ENCODE measurements around the gene ERG28.

DNA sequence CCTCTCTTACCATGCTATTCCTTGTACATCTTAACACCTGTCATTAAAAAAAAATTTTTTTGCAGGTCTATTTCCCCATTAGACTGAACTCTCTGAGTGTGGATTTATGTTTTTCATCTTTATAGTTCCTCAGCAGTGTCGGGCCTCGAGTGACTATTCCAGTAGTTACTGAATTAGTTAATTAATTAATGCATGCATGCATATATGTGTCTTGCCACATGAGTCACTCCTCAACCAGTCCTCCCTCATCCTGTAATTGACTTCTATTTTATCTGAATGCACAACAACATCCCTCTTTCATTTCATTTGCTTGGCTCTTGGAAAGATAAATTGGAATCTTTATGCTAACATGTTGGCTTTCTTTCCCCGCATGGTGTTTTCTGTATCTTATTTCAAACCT lies 35.6 kb downstream of the ERG28 start:
- TF ChIP-seq TAF1 (conservative IDR thresholded peaks at IDR 0.05) = no peak
- no peak for TF ChIP-seq CTCF (IDR thresholded peaks at IDR 0.05; ENCODE audit: low read depth, low read length, missing input control)
- TF ChIP-seq EGR1 (IDR thresholded peaks at IDR 0.05; ENCODE audit: low read depth in 2 of 2) = no peak
- no peak for TF ChIP-seq ATF3 (IDR thresholded peaks at IDR 0.05)
- TF ChIP-seq JUND (IDR thresholded peaks at IDR 0.05) = no peak
- TF ChIP-seq RAD21 (IDR thresholded peaks at IDR 0.05) = no peak
- TF ChIP-seq, protein P1, sequence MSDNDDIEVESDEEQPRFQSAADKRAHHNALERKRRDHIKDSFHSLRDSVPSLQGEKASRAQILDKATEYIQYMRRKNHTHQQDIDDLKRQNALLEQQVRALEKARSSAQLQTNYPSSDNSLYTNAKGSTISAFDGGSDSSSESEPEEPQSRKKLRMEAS (IDR thresholded peaks at IDR 0.05) = no peak
- no peak for TF ChIP-seq YY1 (IDR thresholded peaks at IDR 0.05)
- TF ChIP-seq, protein P2, sequence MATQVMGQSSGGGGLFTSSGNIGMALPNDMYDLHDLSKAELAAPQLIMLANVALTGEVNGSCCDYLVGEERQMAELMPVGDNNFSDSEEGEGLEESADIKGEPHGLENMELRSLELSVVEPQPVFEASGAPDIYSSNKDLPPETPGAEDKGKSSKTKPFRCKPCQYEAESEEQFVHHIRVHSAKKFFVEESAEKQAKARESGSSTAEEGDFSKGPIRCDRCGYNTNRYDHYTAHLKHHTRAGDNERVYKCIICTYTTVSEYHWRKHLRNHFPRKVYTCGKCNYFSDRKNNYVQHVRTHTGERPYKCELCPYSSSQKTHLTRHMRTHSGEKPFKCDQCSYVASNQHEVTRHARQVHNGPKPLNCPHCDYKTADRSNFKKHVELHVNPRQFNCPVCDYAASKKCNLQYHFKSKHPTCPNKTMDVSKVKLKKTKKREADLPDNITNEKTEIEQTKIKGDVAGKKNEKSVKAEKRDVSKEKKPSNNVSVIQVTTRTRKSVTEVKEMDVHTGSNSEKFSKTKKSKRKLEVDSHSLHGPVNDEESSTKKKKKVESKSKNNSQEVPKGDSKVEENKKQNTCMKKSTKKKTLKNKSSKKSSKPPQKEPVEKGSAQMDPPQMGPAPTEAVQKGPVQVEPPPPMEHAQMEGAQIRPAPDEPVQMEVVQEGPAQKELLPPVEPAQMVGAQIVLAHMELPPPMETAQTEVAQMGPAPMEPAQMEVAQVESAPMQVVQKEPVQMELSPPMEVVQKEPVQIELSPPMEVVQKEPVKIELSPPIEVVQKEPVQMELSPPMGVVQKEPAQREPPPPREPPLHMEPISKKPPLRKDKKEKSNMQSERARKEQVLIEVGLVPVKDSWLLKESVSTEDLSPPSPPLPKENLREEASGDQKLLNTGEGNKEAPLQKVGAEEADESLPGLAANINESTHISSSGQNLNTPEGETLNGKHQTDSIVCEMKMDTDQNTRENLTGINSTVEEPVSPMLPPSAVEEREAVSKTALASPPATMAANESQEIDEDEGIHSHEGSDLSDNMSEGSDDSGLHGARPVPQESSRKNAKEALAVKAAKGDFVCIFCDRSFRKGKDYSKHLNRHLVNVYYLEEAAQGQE (IDR thresholded peaks at IDR 0.05) = no peak
- no peak for TF ChIP-seq RXRA (IDR thresholded peaks at IDR 0.05)

Measured in liver (tissue), 3 donors.